WTC11 (cell line): ENCODE measurements around the gene CACNA2D3. TPM values are rescaled to one million over a fixed set of nuclear protein-coding genes. Genes with fewer than 3 reads are reported as not detected.

Source experiments
- ATAC-seq: fragments of 200-7000 bp; cut with Tn5 transposase; 2 replicates; pipeline ENCODE4 v1.10.0; 2021; ENCODE audit warnings: mild to moderate bottlenecking, moderate library complexity
- CTCF ChIA-PET: fragments of 300-600 bp; sonication (Branson Sonifier 250); formaldehyde crosslinking; loops from one replicate; lab custom pipeline; 2021; ENCODE audit warnings: antibody characterized with exemption; lab: Charles Lee
- POLR2A ChIA-PET: fragments of 350-600 bp; sonication (Branson Sonifier 250); formaldehyde crosslinking; loops from one replicate; lab custom pipeline; 2021; ENCODE audit warnings: antibody characterized with exemption; lab: Charles Lee
- DNase-seq: peaks from one replicate; pipeline ENCODE4 v3.0.0; 2021; ENCODE audit warnings: low spot score
- H3K27ac Mint-ChIP-seq: 2 replicates; pipeline ENCODE4 v1.8.0; 2021; ENCODE audit warnings: mixed read lengths
- H3K27me3 Mint-ChIP-seq: 2 replicates; pipeline ENCODE4 v1.8.0; 2021; ENCODE audit warnings: low read depth, mild to moderate bottlenecking, moderate library complexity, mixed read lengths
- H3K36me3 Mint-ChIP-seq: 2 replicates; pipeline ENCODE4 v1.8.0; 2021; ENCODE audit warnings: mixed read lengths
- H3K4me1 Mint-ChIP-seq: 2 replicates; pipeline ENCODE4 v1.8.0; 2022; ENCODE audit warnings: mixed read lengths
- H3K4me3 Mint-ChIP-seq: 2 replicates; pipeline ENCODE4 v1.8.0; 2021; ENCODE audit warnings: mild to moderate bottlenecking, moderate library complexity, mixed read lengths
- H3K9me3 Mint-ChIP-seq: 2 replicates; pipeline ENCODE4 v1.8.0; 2021; ENCODE audit warnings: mixed read lengths
- CREM ChIP-seq: sonication (generic); formaldehyde crosslinking; IDR thresholded peaks from 2 replicates; pipeline ENCODE4 v1.8.1; 2022; ENCODE audit warnings: mild to moderate bottlenecking, missing genetic modification reagents, moderate library complexity
- FOXK1 ChIP-seq: sonication (generic); formaldehyde crosslinking; IDR thresholded peaks from 2 replicates; pipeline ENCODE4 v1.8.0; 2022; ENCODE audit warnings: mild to moderate bottlenecking, moderate library complexity, missing genetic modification reagents
- GTF2I ChIP-seq: fragments of 250-450 bp; sonication (Bioruptor Pico); conservative IDR thresholded peaks from 2 replicates; pipeline ENCODE4 v1.4.0; 2021; ENCODE audit warnings: mild to moderate bottlenecking
- JAZF1 ChIP-seq: fragments of 250-450 bp; sonication (Bioruptor Pico); IDR thresholded peaks from 2 replicates; pipeline ENCODE4 v1.9.0; 2021; ENCODE audit warnings: moderate library complexity, mild to moderate bottlenecking, inconsistent platforms
- JUN ChIP-seq: sonication (generic); formaldehyde crosslinking; IDR thresholded peaks from 2 replicates; pipeline ENCODE4 v1.8.0; 2023; ENCODE audit warnings: mild to moderate bottlenecking, missing genetic modification reagents
- MYBL2 ChIP-seq: sonication (generic); formaldehyde crosslinking; IDR thresholded peaks from 2 replicates; pipeline ENCODE4 v1.8.1; 2023; ENCODE audit warnings: mild to moderate bottlenecking, moderate library complexity, missing genetic modification reagents
- NFATC4 ChIP-seq: fragments of 250-450 bp; sonication (Bioruptor Pico); IDR thresholded peaks from 2 replicates; pipeline ENCODE4 v1.9.0; 2021; ENCODE audit warnings: mild to moderate bottlenecking
- NFYB ChIP-seq: sonication (generic); formaldehyde crosslinking; conservative IDR thresholded peaks from 2 replicates; pipeline ENCODE4 v1.8.0; 2022; ENCODE audit warnings: low read depth, missing genetic modification reagents
- PRDM15 ChIP-seq: sonication (generic); formaldehyde crosslinking; IDR thresholded peaks from 2 replicates; pipeline ENCODE4 v1.8.0; 2022; ENCODE audit warnings: missing genetic modification reagents
- RORB ChIP-seq: fragments of 250-450 bp; sonication (Bioruptor Pico); IDR thresholded peaks from 2 replicates; pipeline ENCODE4 v1.9.0; 2021; ENCODE audit warnings: mild to moderate bottlenecking
- SMAD4 ChIP-seq: sonication (generic); formaldehyde crosslinking; IDR thresholded peaks from 2 replicates; pipeline ENCODE4 v1.8.0; 2022; ENCODE audit warnings: mild to moderate bottlenecking, missing genetic modification reagents
- STAT6 ChIP-seq: sonication (generic); formaldehyde crosslinking; conservative IDR thresholded peaks from 2 replicates; pipeline ENCODE4 v1.8.1; 2023; ENCODE audit warnings: mild to moderate bottlenecking, low read depth, missing genetic modification reagents, moderate library complexity
- TCF7 ChIP-seq: sonication (generic); formaldehyde crosslinking; IDR thresholded peaks from 2 replicates; pipeline ENCODE4 v1.8.0; 2022; ENCODE audit warnings: mild to moderate bottlenecking, low read depth, missing genetic modification reagents, moderate library complexity
- TEAD4 ChIP-seq: sonication (generic); formaldehyde crosslinking; IDR thresholded peaks from 2 replicates; pipeline ENCODE4 v1.8.0; 2022; ENCODE audit warnings: mild to moderate bottlenecking, missing genetic modification reagents
- USF2 ChIP-seq: sonication (generic); formaldehyde crosslinking; IDR thresholded peaks from 2 replicates; pipeline ENCODE4 v1.8.1; 2023; ENCODE audit warnings: mild to moderate bottlenecking, missing genetic modification reagents, moderate library complexity
- ZNF121 ChIP-seq: sonication (generic); formaldehyde crosslinking; IDR thresholded peaks from 2 replicates; pipeline ENCODE4 v1.8.0; 2023; ENCODE audit warnings: missing genetic modification reagents
- ZNF281 ChIP-seq: sonication (generic); formaldehyde crosslinking; IDR thresholded peaks from 2 replicates; pipeline ENCODE4 v1.8.0; 2023; ENCODE audit warnings: mild to moderate bottlenecking, missing genetic modification reagents
- ZNF317 ChIP-seq: sonication (generic); formaldehyde crosslinking; IDR thresholded peaks from 2 replicates; pipeline ENCODE4 v1.8.1; 2023; ENCODE audit warnings: low read depth, mild to moderate bottlenecking, moderate library complexity, missing genetic modification reagents, borderline replicate concordance
- ZNF416 ChIP-seq: fragments of 250-450 bp; sonication (Bioruptor Pico); IDR thresholded peaks from 2 replicates; pipeline ENCODE4 v1.9.0; 2021; ENCODE audit warnings: mild to moderate bottlenecking, inconsistent platforms
- ZNF425 ChIP-seq: fragments of 250-450 bp; sonication (Bioruptor Pico); conservative IDR thresholded peaks from 2 replicates; pipeline ENCODE4 v1.9.0; 2021; ENCODE audit warnings: mild to moderate bottlenecking
- total RNA-seq: library from RNA; stranded (reverse); gene quantifications from 3 replicates; pipeline ENCODE4 v1.2.3, GENCODE V29; 2021

The CACNA2D3 gene
- total RNA-seq, 1 experiment from 2014 or later: 5.0 TPM

GRCh38 chr3:55060896-55061719, 938.8 kb downstream of the CACNA2D3 start (continued):
- no peak for TF ChIP-seq PRDM15 (CRISPR knock-in tag)
- no peak for TF ChIP-seq GTF2I

- ChIA-PET POLR2A (no interaction called here), CTCF (interaction anchor here (0.6 kb wide), 1 partner anchor 26 kb away, joined by 3 read pairs; no protein-coding TSS in a partner anchor)
- Mint-ChIP-seq H3K9me3 (no peaks in the 10 kb centered on the region), H3K4me3 (no peak overlapping the region), H3K27me3 (peaks cover 32% of the 10 kb centered on the region), H3K36me3 (no peaks in the 10 kb centered on the region), H3K4me1 (peaks cover 41% of the 10 kb centered on the region), H3K27ac (no peak overlapping the region)
- DNase-seq (no peak), ATAC-seq (no peak)
- TF ChIP-seq TCF7 (CRISPR knock-in tag) (no peak), STAT6 (CRISPR knock-in tag) (no peak), MYBL2 (CRISPR knock-in tag) (no peak), FOXK1 (CRISPR knock-in tag) (no peak), RORB (no peak), ZNF317 (CRISPR knock-in tag) (no peak), TEAD4 (CRISPR knock-in tag) (no peak), ZNF416 (CRISPR knock-in tag) (no peak), NFATC4 (CRISPR knock-in tag) (no peak), ZNF281 (CRISPR knock-in tag) (no peak), SMAD4 (no peak), CREM (CRISPR knock-in tag) (no peak), ZNF121 (CRISPR knock-in tag) (no peak), NFYB (CRISPR knock-in tag) (no peak), ZNF425 (CRISPR knock-in tag) (no peak), JUN (CRISPR knock-in tag) (no peak), USF2 (CRISPR knock-in tag) (no peak), JAZF1 (no peak)
Measured at GRCh38 chr3:55061720-55062034, 939.3 kb downstream of the CACNA2D3 start.
